HL-60 (cell line): ENCODE measurements around the gene RTN4RL1.
"Not testable (repeated sequence)": the region's sequence is repeated elsewhere in the genome, so short reads cannot be mapped to it uniquely, and the experiment has no call there.

ENCODE experiments used
- POLR2AphosphoS5 ChIP-seq: IDR thresholded peaks from 2 replicates; pipeline ENCODE4 v1.6.1; 2012; ENCODE audit warnings: low read depth
- SPI1 ChIP-seq: IDR thresholded peaks from 2 replicates; pipeline ENCODE4 v1.6.1; 2012; ENCODE audit warnings: low read depth, mild to moderate bottlenecking, borderline replicate concordance
- TF ChIP-seq, protein P1 (sequence below): IDR thresholded peaks from one replicate; pipeline ENCODE4 v1.5.1; 2011; ENCODE audit warnings: low read length, control low read depth, inconsistent platforms; ENCODE audit not compliant: insufficient read depth

DNA sequence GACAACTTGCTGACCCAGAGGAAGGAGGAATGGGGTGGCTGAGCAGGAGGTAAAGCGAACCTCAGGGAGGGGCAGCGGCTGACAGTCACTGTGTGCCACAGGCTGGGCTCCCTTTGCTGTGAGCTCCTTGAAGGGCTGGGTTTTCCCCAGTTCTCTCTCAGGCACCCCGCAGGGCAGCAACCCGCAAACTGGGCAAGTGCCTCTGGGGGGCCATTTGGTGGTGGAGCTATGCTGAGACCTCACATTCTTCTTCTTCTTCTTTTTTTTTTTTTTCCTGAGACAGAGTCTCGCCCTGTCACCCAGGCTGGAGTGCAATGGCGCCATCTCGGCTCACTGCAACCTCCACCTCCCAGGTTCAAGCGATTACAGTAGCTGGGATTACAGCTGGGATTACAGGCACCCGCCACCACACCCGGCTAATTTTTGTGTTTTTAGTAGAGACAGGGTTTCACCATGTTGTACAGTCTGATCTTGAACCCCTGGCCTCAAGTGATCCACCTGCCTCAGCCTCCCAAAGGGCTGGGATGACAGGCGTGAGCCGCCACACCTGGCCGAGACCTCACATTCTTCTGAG is 42.3 kb downstream of the RTN4RL1 start:
- TF ChIP-seq, protein P1, sequence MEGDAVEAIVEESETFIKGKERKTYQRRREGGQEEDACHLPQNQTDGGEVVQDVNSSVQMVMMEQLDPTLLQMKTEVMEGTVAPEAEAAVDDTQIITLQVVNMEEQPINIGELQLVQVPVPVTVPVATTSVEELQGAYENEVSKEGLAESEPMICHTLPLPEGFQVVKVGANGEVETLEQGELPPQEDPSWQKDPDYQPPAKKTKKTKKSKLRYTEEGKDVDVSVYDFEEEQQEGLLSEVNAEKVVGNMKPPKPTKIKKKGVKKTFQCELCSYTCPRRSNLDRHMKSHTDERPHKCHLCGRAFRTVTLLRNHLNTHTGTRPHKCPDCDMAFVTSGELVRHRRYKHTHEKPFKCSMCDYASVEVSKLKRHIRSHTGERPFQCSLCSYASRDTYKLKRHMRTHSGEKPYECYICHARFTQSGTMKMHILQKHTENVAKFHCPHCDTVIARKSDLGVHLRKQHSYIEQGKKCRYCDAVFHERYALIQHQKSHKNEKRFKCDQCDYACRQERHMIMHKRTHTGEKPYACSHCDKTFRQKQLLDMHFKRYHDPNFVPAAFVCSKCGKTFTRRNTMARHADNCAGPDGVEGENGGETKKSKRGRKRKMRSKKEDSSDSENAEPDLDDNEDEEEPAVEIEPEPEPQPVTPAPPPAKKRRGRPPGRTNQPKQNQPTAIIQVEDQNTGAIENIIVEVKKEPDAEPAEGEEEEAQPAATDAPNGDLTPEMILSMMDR = not testable (repeated sequence)
- not testable (repeated sequence) for TF ChIP-seq SPI1, POLR2AphosphoS5
